Upper lobe of left lung (tissue), 4 donors: Measurements from ENCODE around the gene GART.

Source experiments
- CTCF ChIP-seq, 6 experiments: fragments of 450-650 bp in 4 of 6; fragments of 200-600 bp in 2 of 6; sonication (generic) in 2 of 6; IDR thresholded peaks; one replicate each; pipeline ENCODE4 v1.5.1; 2016 to 2019; ENCODE audit warnings: antibody characterized with exemption in 6 of 6
- EP300 ChIP-seq, 4 donors: sonication (generic); formaldehyde crosslinking; IDR thresholded peaks; one replicate each; pipeline ENCODE4 v1.5.1; 2017; ENCODE audit warnings: antibody characterized with exemption in 4 of 4, control low read depth in 2 of 4
- POLR2A ChIP-seq, 4 donors: fragments of 450-650 bp; IDR thresholded peaks; one replicate each; pipeline ENCODE4 v1.5.1; 2016 to 2017; ENCODE audit warnings: antibody characterized with exemption in 4 of 4, mild to moderate bottlenecking in 2 of 4

GRCh38 chr21:33567914-33568313 lies 26.0 kb upstream of the GART start:
- TF ChIP-seq CTCF (IDR thresholded peaks at IDR 0.05): no peak
- TF ChIP-seq POLR2A (IDR thresholded peaks at IDR 0.05): no peak
- no peak for TF ChIP-seq EP300 (IDR thresholded peaks at IDR 0.05)
